Measurements from ENCODE around the gene BTG1. TPM values are rescaled to one million over a fixed set of nuclear protein-coding genes. Genes with fewer than 3 reads are reported as not detected.

The BTG1 gene
- total and polyA plus RNA-seq, 2 experiments from 2014 or later = 15.5 to 36.2 TPM

- Mint-ChIP-seq H3K27ac (no peak overlapping the region), H3K36me3 (ENCODE audit: low read depth) (peaks cover 33% of the 10 kb centered on the region; the same call in 2 of the 3 replicates)
Measured at GRCh38 chr12:92121826-92122225, 23.8 kb downstream of the BTG1 start.

More at GRCh38 chr12:92121826-92122225, 23.8 kb downstream of the BTG1 start:
- peaks cover 8% of the 10 kb centered on the region; the same call in 1 of the 2 replicates for H3K9me2 ChIP-seq (ENCODE audit: insufficient read depth)
- H2AFZ ChIP-seq = no peak overlapping the region
- no peaks in the 10 kb centered on the region for H3F3A ChIP-seq (replicated peaks; ENCODE audit: low read depth)
- peaks cover 11% of the 10 kb centered on the region; the same call in 2 of the 3 replicates for H3K9me3 Mint-ChIP-seq
- H3K27me3 Mint-ChIP-seq (ENCODE audit: insufficient read depth, low read depth, poor library complexity) = peaks cover 2% of the 10 kb centered on the region
- H3K4me3 ChIP-seq = no peak overlapping the region
- no peaks in the 10 kb centered on the region for H3K27me3 ChIP-seq (ENCODE audit: insufficient read depth)
- no peak for TF ChIP-seq EZH2 (IDR thresholded peaks at IDR 0.05; ENCODE audit: low read depth, unreplicated experiment)
- no peak for TF ChIP-seq CTCF (conservative IDR thresholded peaks at IDR 0.05; ENCODE audit: low read depth in 2 of 2)
- no peak for TF ChIP-seq JUNB (IDR thresholded peaks at IDR 0.05; ENCODE audit: unreplicated experiment)
- TF ChIP-seq CREB1 (CRISPR knock-in tag; IDR thresholded peaks at IDR 0.05; ENCODE audit: low read depth) = no peak
- no peak for TF ChIP-seq ETS1 (IDR thresholded peaks at IDR 0.05)
- no peak for TF ChIP-seq NANOG (IDR thresholded peaks at IDR 0.05; ENCODE audit: borderline replicate concordance)
- no peak for TF ChIP-seq ZNF114 (CRISPR knock-in tag; IDR thresholded peaks at IDR 0.05)
- no peak for TF ChIP-seq ZNF331 (CRISPR knock-in tag; IDR thresholded peaks at IDR 0.05; ENCODE audit: low read depth)
- no peak for TF ChIP-seq EZH2phosphoT487 (IDR thresholded peaks at IDR 0.05; ENCODE audit: unreplicated experiment)
- no peak for TF ChIP-seq STAT1 (IDR thresholded peaks at IDR 0.05; ENCODE audit: unreplicated experiment)
- TF ChIP-seq REST (IDR thresholded peaks at IDR 0.05; ENCODE audit: unreplicated experiment) = no peak
- no peak for TF ChIP-seq POLR2AphosphoS5 (IDR thresholded peaks at IDR 0.05; ENCODE audit: low read depth)
- TF ChIP-seq ZNF462 (CRISPR knock-in tag; IDR thresholded peaks at IDR 0.05) = no peak
- ATAC-seq (peak; percentile 34; the same call in 2 of the 3 replicates), DNase-seq (ENCODE audit: low spot score) (no peak)
- H4K20me1 ChIP-seq (replicated peaks; ENCODE audit: insufficient read depth) = no peaks in the 10 kb centered on the region
- no peak overlapping the region for H3K4me2 ChIP-seq
- peaks cover 14% of the 10 kb centered on the region for H3K4me1 Mint-ChIP-seq
- H3K79me2 ChIP-seq (replicated peaks; ENCODE audit: insufficient read depth) = peaks cover 59% of the 10 kb centered on the region
- no peak overlapping the region for H3K4me3 Mint-ChIP-seq
- peaks cover 6% of the 10 kb centered on the region for H3K4me1 ChIP-seq (ENCODE audit: insufficient read depth)
- no peak overlapping the region for H3K27ac ChIP-seq (ENCODE audit: low read depth)
- H3K36me3 ChIP-seq (ENCODE audit: insufficient read depth) = no peaks in the 10 kb centered on the region

Data from GM23338 (cell line).